A673 (cell line): ENCODE measurements around the gene TXNRD2. TPM values are rescaled to one million over a fixed set of nuclear protein-coding genes. Genes with fewer than 3 reads are reported as not detected.

Experiments used
- BruUV-seq: library from RNA; stranded (reverse); fragments of 400-500 nt; replicated peaks from 2 replicates; lab custom pipeline; 2021; lab: Mats Ljungman, UMichigan
- CTCF ChIA-PET: fragments of 300-600 bp; sonication (Branson Sonifier 250); formaldehyde crosslinking; loops from one replicate; lab custom pipeline; 2022; ENCODE audit warnings: antibody characterized with exemption; lab: Charles Lee
- POLR2A ChIA-PET: fragments of 300-600 bp; sonication (Branson Sonifier 250); formaldehyde crosslinking; loops from one replicate; lab custom pipeline; 2022; ENCODE audit warnings: antibody characterized with exemption; ENCODE audit not compliant: low non-redundant PET; lab: Charles Lee
- DNase-seq: peaks from one replicate; pipeline ENCODE4 v3.0.0-alpha.2; 2015; ENCODE audit warnings: low spot score
- H3K27ac ChIP-seq: fragments of 200-600 bp; sonication (generic); 2 replicates; pipeline ENCODE4 v1.5.1; 2016; ENCODE audit warnings: mixed run types, low read depth, mild to moderate bottlenecking, mixed read lengths, antibody characterized with exemption, low read length; ENCODE audit not compliant: poor library complexity, severe bottlenecking
- H3K27me3 ChIP-seq: fragments of 200-600 bp; sonication (generic); replicated peaks from 2 replicates; pipeline ENCODE4 v1.6.1; 2017; ENCODE audit warnings: mixed run types, low read depth, mild to moderate bottlenecking, mixed read lengths, antibody characterized with exemption, low read length; ENCODE audit not compliant: insufficient read depth, poor library complexity
- H3K36me3 ChIP-seq: fragments of 200-600 bp; sonication (generic); 2 replicates; pipeline ENCODE4 v1.6.1; 2016; ENCODE audit warnings: mixed run types, mild to moderate bottlenecking, mixed read lengths, antibody characterized with exemption, low read length; ENCODE audit not compliant: insufficient read depth, poor library complexity, severe bottlenecking
- H3K4me1 ChIP-seq: fragments of 200-600 bp; sonication (generic); 2 replicates; pipeline ENCODE4 v1.6.1; 2017; ENCODE audit warnings: mixed run types, mild to moderate bottlenecking, mixed read lengths, antibody characterized with exemption, low read length; ENCODE audit not compliant: insufficient read depth, poor library complexity, severe bottlenecking
- H3K4me3 ChIP-seq: fragments of 200-600 bp; sonication (generic); 2 replicates; pipeline ENCODE4 v1.5.1; 2016; ENCODE audit warnings: low read depth, mixed run types, mild to moderate bottlenecking, mixed read lengths, low read length; ENCODE audit not compliant: poor library complexity, severe bottlenecking
- H3K9me3 ChIP-seq: fragments of 200-600 bp; sonication (generic); 2 replicates; pipeline ENCODE4 v1.6.1; 2016; ENCODE audit warnings: mixed run types, low read depth, mild to moderate bottlenecking, mixed read lengths, antibody characterized with exemption, low read length; ENCODE audit not compliant: poor library complexity, severe bottlenecking
- EZH2 ChIP-seq: fragments of 200-600 bp; sonication (generic); IDR thresholded peaks from 2 replicates; pipeline ENCODE4 v1.6.1; 2017; ENCODE audit warnings: borderline replicate concordance, low read depth, mild to moderate bottlenecking, mixed read lengths, antibody characterized with exemption, low read length; ENCODE audit not compliant: poor library complexity, severe bottlenecking
- intact Hi-C: fragments of 100-400 bp; cut with micrococcal nuclease; formaldehyde crosslinking; loops from one replicate; pipeline ENCODE4 v1.10.0; 2022; ENCODE audit not compliant: unreplicated experiment
- total RNA-seq: library from RNA; stranded (reverse); gene quantifications from 2 replicates; pipeline ENCODE4 v1.2.3, GENCODE V29; 2021
- TF ChIP-seq, protein P1 (sequence below): fragments of 300-800, 200-600 bp; sonication (generic); conservative IDR thresholded peaks from 2 replicates; pipeline ENCODE4 v1.5.1; 2017; ENCODE audit warnings: low read depth, mild to moderate bottlenecking, antibody characterized with exemption, low read length, moderate library complexity, mixed read lengths

TXNRD2 gene
- total RNA-seq, 1 experiment from 2014 or later, result 32.6 TPM

DNA sequence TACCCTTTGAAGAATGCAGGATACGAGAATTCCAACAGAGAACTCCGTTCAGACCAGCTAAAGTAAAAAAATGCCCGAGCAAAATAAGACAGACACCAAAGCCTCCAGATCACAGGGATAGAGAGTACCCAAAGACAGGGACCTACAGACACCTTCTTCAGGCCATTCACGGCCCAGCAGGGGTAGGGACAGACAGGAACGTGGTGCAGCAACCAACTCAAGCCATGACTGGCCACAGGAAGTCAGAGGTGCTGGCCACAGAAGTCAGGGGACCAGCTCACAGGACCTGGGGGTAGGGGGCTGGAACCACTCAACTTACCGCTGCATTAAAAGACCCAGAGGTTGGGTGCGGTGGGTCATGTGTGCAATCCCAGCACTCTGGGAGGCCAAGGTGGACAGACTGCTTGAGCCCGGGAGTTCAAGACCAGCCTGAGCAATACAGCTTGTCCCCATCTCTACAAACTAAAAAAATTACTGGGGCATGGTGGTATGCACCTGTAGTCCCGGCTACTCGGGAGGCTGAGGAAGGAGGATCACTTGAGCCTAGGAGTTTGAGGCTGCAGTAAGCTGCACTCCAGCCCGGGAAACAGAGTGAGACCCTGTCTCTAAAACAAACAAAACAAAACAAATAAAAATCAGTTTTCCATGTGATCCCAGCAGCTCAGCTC, 39.9 kb downstream of the TXNRD2 start:
- DNase-seq, result no peak
- intact Hi-C loops, result no loop called here
- H3K4me1 ChIP-seq, result peaks cover 16% of the 10 kb centered on the region
- no peaks in the 10 kb centered on the region for H3K9me3 ChIP-seq
- ChIA-PET POLR2A (no interaction called here), CTCF (interaction anchor here (1.1 to 1.7 kb wide), 2 partner anchors 8 to 171 kb away, joined by 3 to 6 read pairs; no protein-coding TSS in a partner anchor)
- no peaks in the 10 kb centered on the region for H3K27me3 ChIP-seq
- BruUV-seq, result no TSS peak
- H3K27ac ChIP-seq, result peak overlapping the region; percentile 35
- TF ChIP-seq EZH2, result no peak
- TF ChIP-seq, protein P1, sequence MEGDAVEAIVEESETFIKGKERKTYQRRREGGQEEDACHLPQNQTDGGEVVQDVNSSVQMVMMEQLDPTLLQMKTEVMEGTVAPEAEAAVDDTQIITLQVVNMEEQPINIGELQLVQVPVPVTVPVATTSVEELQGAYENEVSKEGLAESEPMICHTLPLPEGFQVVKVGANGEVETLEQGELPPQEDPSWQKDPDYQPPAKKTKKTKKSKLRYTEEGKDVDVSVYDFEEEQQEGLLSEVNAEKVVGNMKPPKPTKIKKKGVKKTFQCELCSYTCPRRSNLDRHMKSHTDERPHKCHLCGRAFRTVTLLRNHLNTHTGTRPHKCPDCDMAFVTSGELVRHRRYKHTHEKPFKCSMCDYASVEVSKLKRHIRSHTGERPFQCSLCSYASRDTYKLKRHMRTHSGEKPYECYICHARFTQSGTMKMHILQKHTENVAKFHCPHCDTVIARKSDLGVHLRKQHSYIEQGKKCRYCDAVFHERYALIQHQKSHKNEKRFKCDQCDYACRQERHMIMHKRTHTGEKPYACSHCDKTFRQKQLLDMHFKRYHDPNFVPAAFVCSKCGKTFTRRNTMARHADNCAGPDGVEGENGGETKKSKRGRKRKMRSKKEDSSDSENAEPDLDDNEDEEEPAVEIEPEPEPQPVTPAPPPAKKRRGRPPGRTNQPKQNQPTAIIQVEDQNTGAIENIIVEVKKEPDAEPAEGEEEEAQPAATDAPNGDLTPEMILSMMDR, result no peak
- no peaks in the 10 kb centered on the region for H3K36me3 ChIP-seq
- no peak overlapping the region for H3K4me3 ChIP-seq

DNA sequence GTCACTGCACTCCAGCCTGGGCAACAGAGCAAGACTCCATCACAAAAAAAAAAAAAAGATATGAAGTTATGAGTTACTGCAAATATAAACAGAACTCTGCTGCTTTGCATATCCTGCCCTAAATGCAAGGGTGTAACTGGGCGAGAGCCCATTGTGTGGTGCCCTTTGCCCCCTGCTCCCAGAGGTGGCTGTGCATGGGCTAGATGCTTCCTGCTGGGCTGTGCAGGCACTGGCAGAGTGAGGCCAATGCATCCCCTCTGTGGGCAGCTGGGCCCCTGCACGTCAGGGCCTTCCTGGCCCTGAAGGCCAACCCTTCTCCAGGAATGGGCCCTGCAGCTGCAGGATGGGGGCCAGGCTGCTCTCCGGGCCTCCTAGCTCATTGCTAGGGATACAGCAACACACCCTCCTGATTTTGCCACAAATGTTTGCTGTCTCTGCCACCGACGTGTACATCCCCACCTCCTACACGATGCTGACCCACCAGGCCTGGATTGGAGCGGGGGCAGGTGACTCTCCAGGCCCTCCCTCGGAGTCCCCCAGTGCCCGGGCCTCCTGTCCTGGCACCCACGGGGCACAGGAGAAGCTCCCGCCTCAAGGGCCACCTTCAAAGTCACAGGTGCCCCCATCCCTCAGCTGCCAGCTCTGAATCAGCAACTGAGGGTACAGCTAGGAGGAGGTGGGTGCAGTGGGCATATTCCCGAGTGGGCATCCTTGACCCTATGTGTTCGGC, 40.7 kb downstream of the TXNRD2 start:
- no peak for TF ChIP-seq EZH2
- TF ChIP-seq, protein P1, result no peak
- no peak overlapping the region for H3K27ac ChIP-seq
- H3K4me3 ChIP-seq, result no peak overlapping the region
- DNase-seq, result no peak
- H3K27me3 ChIP-seq, result no peaks in the 10 kb centered on the region
- H3K9me3 ChIP-seq, result no peaks in the 10 kb centered on the region
- ChIA-PET POLR2A (no interaction called here), CTCF (interaction anchor here (1.1 to 1.7 kb wide), 2 partner anchors 9 to 170 kb away, joined by 3 to 6 read pairs; no protein-coding TSS in a partner anchor)
- peaks cover 16% of the 10 kb centered on the region for H3K4me1 ChIP-seq
- no peaks in the 10 kb centered on the region for H3K36me3 ChIP-seq
- intact Hi-C loops, result no loop called here
- no TSS peak for BruUV-seq

DNA sequence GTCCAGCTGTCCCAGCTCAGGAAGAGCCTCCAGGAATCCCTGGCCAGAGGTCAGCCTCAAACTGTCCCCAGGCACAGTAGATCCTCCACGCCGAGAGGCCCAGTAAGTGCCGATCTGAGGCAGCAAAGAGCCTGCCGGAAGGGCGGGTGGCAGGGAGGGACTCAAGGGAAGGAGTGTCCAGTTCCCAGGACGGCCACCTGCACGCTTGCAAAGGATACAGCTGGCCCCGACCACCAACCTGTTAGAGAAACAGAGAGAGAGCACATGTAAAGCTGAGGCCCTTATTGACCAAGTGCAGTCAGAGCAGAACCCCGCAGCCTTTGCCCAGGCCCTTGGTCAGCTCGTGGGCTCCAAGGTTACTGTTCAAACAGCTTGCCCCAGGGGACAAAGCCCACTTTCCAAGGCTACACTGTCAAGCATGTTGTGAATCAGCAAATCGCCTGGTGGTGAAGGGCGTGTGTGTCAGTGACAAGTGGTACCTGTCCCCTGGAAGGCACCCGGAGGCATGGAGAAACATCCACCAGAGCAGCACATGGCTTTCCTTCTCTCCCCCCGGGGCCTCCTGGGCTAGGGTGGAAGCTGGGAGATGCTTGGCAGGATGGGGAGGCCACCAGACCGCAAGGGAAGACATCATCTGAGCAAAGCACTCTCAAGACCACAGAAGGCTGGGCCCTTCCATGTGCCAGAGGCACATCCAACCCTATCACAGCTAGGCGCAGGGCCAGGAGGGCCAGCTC, 42.6 kb downstream of the TXNRD2 start:
- TF ChIP-seq, protein P1, result no peak
- TF ChIP-seq EZH2, result no peak
- BruUV-seq, result no TSS peak
- no peak overlapping the region for H3K4me3 ChIP-seq
- no peaks in the 10 kb centered on the region for H3K36me3 ChIP-seq
- POLR2A ChIA-PET, result no interaction called here
- CTCF ChIA-PET, result no interaction called here
- no peak for DNase-seq
- H3K9me3 ChIP-seq, result no peaks in the 10 kb centered on the region
- peaks cover 16% of the 10 kb centered on the region for H3K4me1 ChIP-seq
- H3K27ac ChIP-seq, result no peak overlapping the region
- no peaks in the 10 kb centered on the region for H3K27me3 ChIP-seq
- intact Hi-C loops, result no loop called here
